Retinal pigment epithelial cell (primary cell): ENCODE data around the gene SRPRA.
A peak's percentile ranks its signal among the peaks of the same experiment; 100 is the strongest.

Experiments
- DNase-seq: peaks from one replicate; pipeline ENCODE4 v3.0.0-alpha.2; 2010; ENCODE audit warnings: low read depth
- H3K4me3 ChIP-seq: 2 replicates; pipeline ENCODE4 v1.5.1; 2011; ENCODE audit warnings: mild to moderate bottlenecking, low read length, control low read depth, moderate library complexity
- TF ChIP-seq, protein P1 (sequence below): conservative IDR thresholded peaks from 2 replicates; pipeline ENCODE4 v1.5.1; 2011; ENCODE audit warnings: low read depth, low read length, control low read depth, inconsistent platforms

Gene SRPRA

DNA sequence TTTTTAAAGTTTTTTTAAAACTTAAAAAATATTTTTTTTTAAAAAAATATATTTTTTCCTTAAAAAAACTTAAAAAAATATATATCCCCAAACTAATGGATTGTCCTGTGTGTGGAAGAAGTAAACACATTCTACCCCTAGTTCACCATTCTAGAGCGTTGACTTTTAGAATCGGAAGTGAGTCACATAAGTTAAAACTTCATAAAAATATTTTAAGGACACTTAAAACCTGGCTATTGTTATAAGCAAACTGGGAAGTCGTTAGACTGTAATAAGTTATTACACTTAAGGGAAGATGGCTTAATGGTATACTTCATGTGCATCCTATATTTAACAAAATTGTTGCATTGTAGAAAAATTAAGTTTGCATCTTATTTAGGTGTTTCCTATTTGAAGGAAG, 36.0 kb downstream of the SRPRA start:
- H3K4me3 ChIP-seq: no peak overlapping the region
- TF ChIP-seq, protein P1, sequence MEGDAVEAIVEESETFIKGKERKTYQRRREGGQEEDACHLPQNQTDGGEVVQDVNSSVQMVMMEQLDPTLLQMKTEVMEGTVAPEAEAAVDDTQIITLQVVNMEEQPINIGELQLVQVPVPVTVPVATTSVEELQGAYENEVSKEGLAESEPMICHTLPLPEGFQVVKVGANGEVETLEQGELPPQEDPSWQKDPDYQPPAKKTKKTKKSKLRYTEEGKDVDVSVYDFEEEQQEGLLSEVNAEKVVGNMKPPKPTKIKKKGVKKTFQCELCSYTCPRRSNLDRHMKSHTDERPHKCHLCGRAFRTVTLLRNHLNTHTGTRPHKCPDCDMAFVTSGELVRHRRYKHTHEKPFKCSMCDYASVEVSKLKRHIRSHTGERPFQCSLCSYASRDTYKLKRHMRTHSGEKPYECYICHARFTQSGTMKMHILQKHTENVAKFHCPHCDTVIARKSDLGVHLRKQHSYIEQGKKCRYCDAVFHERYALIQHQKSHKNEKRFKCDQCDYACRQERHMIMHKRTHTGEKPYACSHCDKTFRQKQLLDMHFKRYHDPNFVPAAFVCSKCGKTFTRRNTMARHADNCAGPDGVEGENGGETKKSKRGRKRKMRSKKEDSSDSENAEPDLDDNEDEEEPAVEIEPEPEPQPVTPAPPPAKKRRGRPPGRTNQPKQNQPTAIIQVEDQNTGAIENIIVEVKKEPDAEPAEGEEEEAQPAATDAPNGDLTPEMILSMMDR: no peak
- no peak for DNase-seq

DNA sequence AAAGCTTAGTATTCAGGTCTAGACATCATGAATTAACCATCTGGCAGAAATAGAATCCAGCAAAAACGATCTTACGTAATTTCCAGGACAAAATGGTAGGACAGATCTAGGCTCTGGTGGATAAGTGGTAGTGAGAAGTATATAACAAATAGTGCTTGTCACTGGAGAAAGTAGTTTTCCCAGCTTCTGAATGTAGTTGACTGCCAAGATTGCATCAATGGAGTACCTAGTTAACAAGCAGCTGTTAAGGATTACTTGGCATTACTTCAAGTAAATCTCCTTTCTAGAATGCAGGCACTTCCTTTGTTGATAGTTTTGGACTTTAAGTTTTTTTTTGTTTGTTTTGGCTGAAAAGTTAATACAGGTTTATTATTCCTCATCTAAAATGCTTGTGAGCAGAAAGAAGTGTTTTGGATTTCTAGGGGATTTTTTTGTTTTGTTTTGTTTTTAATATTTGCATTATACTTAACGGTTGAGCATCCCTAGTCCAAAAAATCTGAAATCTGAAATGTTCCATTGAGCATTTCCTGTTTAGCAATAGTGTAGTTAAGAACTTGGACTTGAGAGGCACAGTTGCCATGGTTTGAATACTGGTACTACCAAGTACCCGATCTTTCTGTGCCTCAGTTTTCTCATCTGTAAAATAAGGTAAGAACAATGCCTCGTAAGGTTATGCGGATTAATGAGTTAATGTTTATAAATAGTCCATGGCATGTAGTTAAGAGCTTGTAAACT, 36.8 kb downstream of the SRPRA start:
- TF ChIP-seq, protein P1: no peak
- DNase-seq: peak; percentile 84
- no peak overlapping the region for H3K4me3 ChIP-seq

DNA sequence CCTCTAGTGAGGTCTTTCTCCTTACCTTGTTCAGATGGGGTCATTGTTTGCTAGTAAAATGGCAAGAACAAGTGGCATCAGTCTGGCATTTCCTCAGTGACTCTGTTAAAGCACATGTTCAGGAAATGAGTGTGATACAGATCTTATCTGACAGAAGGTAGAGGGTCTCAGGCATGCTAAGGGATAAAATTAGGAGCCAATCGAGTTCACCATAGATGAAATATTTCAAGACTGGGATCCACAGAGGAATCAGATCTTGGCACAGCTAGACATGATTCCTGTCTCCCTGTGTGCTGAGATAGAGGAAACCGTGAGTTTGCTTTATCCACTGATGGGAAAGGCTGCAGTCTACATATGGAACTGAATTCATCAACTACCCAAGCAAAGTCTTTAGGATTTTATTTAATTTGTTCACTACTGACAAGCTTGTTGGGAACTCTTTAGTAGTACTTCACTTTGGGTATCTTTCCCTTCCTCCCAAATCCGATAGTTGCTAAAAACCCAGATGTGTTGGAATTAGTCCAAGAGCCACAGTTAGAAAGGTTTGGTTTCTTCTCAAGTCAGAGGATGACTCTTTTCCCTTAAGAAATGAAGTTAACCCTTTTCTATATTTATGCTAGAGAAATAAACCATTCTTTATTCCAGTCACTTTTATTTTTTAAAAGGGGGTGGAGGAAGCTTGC, 38.7 kb downstream of the SRPRA start:
- TF ChIP-seq, protein P1: no peak
- H3K4me3 ChIP-seq: no peak overlapping the region
- DNase-seq: no peak

DNA sequence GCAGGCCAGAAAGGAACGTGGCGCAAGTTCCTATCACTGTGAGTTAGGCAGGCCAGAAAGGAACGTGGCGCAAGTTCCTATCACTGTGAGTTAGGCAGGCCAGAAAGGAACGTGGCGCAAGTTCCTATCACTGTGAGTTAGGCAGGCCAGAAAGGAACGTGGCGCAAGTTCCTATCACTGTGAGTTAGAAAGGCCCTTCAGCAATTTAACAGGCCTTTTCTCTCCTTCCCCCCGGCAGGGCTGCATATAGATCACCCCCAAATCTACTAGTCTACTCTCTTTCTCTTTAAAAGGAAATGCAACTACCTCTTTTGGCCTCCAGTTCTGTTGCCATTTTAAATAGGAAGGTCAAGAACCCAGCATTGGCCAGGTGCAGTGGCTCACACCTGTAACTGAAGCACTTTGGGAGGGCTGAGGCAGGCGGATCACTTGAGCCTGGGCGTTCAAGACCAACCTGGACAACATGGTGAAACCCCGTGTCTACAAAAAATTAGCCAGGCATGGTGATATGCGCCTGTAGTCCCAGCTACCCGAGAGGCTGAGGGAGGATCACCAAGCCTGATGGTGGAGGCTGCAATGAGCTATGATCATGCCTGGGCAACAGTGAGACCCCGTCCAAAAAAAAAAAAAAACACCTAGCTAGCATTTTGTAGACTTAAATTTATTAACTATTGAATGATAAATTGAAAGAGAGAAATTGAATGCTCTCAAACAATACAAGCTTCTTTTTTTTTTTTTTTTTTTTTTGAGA, 42.2 kb downstream of the SRPRA start:
- DNase-seq: no peak
- TF ChIP-seq, protein P1: no peak
- no peak overlapping the region for H3K4me3 ChIP-seq

DNA sequence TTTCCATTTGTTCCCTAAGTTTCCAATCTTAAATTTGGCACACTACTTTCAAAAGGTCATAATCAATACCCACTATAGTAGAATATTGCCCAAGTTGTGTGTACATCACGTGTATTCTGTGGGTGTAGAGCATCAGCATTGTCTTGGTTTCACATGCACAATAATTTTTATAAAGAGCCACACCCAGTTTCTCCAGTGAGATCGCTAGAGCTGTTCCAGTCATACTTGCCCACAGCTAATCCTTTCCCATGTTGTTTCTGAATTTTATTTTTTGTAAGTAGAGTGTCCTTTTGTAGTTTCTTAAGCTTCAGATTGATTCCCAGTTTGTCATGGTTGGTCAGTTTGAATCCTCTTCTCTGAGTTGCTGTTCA, 43.4 kb downstream of the SRPRA start:
- TF ChIP-seq, protein P1: no peak
- H3K4me3 ChIP-seq: no peak overlapping the region
- no peak for DNase-seq

DNA sequence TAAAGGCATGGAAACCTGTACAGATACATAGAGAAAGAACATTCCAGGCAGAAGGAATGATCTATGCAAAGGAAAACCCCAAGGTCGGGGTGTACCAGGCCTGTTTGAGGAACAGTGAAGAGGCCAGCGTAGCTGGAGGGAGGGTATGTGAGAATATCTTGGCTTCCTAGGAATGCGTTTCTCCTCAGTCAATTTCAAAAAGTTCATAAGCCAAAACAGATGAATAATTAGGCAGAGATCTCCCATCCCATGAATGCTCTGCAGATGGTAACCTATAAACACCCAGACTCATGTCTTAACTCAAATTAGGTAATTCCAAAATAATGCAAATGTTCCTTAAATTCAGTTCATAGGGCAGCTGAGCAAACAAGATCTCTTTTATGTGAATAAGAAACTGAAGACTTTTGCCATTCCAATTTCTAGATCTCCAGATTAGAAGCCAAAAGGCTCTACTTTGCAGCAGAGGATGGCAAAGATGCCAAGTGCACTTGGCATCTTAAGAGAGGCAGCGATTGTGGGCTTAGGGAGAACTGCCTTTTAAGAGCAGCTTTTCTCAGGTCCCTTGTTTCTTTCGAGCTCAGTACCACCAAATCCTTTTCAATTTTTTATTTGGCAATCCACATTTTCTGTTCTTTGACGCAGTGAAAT, 43.9 kb downstream of the SRPRA start:
- H3K4me3 ChIP-seq: no peak overlapping the region
- DNase-seq: no peak
- TF ChIP-seq, protein P1: no peak
